ENCODE measurements around the gene SLC6A18.

- TF ChIP-seq CTCF (IDR thresholded peaks at IDR 0.05): no peak
- TF ChIP-seq EP300 (IDR thresholded peaks at IDR 0.05): no peak
- TF ChIP-seq POLR2A (IDR thresholded peaks at IDR 0.05): no peak
These were observed 34.9 kb upstream of the SLC6A18 start for GRCh38 chr5:1190278-1190677.

Measured in tibial nerve (tissue), 4 donors.